Activated T-cell treated with anti-CD3 and anti-CD28 coated beads for 48 hours (primary cell): ENCODE data around the gene ACACA.
"Not testable (repeated sequence)": the region's sequence is repeated elsewhere in the genome, so short reads cannot be mapped to it uniquely, and the experiment has no call there.

Experiments used
- DNase-seq: peaks from one replicate; pipeline ENCODE4 v3.0.0-alpha.2; 2020; ENCODE audit warnings: low read depth

The ACACA gene

DNA sequence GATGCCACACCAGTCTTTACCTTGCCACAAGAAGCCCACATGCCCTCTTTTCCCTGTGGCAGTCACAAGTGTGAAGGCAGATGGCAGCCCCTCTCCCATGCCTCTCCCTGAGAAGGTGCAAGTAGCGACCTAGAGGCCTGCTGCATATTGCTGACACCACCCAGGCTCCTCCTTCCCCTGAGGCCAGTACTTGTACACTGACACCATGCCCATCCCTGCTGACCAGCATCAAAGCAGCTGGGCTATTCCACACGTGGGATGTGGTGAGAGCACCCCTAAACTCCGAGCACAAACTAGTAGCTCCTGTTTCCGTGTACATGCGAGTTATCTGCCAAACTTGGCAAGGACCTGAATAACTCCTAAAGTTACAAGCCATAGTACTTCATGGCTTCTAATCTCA lies 308.5 kb downstream of the ACACA start:
- no peak for DNase-seq

DNA sequence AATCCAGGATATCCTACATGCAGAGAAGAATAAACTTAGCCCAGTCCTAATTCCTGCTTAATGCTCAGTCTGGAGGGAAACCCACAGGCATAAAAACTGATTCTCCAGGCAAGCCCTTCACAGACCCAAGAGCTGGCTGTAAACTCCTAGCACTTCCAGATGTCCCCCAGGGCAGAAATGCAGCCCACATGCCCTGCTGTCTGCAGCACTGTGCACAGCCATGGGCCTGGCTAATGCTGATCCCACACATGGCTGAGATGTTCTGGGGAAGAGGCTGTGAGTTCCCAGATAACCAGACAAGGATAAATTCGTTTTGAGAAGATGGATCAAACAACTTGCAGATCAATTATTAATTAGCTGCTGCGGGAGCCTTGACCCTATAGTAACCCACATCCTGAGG lies 309.5 kb downstream of the ACACA start:
- no peak for DNase-seq

DNA sequence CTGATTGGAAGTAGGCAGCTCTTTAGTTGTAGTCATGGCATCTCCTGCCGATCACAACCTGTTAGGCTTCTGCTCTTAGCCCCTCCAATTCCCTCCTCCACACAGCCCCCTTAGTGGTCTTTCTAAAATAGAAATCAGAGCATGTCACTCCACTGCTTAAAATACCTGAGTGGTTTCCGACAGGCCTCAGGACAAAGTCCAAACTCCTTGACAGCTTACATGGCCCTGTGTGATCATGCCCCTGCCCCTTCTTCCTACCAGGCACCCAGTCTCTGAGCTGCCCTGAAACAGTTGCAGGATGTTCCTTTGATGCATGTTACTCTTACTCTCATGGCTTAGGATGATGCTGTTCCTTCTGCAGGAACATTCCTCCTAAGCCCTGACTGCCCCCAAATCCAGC lies 310.6 kb downstream of the ACACA start:
- DNase-seq: no peak

DNA sequence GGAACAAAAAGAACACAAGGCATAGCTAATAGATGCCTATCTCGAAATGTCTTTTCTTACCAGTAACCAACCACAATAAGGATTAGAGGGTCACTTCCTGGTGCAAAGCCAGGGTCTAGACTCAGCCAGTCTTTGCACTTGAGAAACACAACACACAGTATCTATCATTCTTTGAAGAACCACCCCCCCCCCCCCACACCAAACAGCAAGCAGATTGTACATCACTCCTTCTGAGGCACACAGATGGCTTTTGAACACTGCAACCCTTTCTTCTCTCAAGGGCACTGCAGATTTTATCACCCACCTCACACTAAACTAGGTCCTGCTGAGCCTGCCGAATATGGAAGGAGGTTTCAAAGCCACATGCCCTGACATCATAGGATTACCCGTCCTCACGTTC lies 312.2 kb downstream of the ACACA start:
- DNase-seq: no peak

DNA sequence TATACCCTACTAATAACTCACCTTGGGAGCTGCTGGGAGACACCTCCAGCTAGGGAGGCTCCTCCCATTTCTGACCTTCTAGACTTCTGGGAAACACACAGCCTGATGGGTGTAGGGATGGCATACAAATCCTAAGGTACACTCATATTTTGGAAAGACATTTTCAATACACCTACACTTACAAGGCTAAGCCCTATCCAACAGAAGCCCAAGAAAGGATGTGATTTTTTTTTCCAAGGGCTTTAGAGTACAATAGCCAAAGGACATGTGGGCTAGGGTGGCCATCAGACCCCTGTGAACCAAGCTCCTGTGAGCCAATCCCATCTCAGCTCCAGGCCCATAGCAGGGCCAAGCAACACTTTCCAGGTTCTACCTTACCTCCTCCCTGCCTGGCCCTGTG lies 313.9 kb downstream of the ACACA start:
- DNase-seq: no peak

DNA sequence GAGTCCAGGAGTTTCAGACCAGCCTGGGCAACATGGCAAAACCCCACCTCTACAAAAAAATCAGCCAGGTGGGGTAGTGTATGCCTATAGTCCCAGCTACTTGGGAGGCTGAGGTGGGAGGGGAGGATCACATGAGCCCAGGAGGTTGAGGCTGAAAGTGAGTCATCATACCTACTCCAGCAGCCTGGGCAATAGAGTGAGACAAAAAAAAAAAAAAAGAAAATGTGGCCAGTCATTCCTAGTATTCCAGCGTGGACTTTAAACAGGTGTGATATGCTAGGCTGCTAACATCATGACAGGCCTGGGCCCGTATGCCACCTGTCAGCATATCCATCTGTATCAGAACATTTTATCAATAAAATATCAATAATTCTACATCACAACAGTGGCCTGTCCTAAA lies 314.6 kb downstream of the ACACA start:
- DNase-seq: no peak

DNA sequence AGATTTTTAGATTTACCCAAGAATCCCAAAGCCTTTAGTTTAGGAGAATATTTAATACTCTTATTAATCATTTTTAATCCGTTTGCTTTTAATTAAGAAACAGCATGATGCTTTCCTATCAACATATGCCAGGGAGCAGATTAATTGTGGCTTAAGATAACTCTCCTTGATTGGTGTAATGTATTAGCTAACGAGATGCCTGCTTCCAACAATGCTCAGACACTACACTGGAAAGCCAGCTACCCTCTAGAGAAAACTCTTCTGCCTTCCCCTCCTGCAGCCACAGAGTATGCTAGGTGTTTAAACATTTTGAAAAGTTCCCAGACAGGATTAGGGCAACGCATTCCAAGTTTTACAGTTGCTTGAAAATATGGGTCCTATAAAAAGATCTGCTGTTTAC lies 315.7 kb downstream of the ACACA start:
- no peak for DNase-seq

DNA sequence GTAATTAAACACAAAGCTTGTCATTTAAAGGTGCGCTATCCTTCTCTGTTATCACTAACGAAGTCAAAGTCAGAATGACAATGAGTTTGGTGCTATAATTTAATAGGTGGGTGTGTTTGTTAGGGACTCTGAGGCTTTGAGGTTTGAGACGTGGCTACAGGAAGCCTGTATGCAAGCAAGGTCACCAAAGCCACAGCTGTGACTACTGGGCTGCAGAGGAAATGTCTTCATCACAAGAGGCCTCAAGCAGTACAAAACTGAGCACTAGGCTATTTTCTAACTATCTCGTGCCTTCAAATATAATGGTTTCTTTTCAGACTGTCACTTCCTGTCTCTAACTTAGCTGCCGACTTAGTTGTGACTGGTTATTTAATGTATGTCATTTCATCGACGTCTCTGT lies 316.7 kb downstream of the ACACA start:
- no peak for DNase-seq

DNA sequence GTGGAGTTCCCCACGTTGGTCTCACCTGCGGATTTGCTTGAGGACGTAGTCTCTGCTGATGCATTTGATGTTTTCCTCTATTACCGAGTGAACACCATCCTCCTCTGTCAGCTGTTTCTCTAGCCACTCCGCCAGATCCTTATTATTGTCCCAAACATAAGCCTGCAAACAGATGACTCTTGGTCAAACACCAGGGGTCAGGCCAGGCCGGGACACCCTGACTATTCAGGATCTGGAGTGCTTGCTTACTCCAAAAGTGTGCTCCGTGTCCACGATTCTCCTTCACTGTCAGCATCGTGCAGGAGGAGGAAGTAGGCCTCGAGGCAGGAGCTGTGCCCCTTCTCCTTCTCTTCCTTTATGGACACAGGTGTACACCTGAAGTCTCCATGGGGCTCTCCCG lies 317.7 kb downstream of the ACACA start:
- DNase-seq: no peak

DNA sequence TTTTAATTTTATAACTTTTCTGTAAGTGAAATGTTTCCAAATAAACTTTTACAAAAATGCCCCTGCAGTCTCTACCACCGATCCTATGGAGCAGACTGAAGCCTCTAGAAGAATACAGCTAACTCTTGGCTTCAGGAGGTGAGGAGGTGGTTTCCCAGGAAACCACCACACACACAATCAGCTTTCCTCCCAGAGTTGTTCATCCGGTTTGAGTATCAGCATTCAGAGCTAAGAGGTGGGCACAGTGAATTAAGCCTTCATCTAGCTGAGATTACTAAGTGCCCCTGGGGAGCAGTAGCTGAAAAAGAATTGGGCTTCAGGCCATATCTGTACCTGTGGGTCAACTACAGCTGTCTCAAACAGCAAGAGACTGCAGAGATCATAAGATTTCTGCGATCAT lies 318.2 kb downstream of the ACACA start:
- no peak for DNase-seq

DNA sequence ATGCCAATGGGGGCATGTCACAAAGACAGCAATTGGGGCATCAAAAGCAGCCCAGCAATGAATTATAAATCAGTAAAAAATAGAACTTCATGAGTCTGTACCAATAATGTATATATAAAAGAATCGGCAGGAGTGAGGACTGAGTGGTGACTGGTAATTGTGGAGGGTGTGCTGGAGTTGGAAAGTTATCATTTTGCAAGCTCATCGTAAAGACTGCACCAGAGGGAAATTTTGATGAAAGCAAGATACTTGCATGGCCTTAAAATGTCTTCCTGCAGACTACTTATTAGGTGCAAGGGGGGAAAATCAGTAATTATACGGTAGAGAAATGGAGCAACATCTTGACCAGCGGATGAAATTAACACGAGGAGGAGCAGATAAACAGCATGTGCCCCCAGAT lies 319.0 kb downstream of the ACACA start:
- no peak for DNase-seq

DNA sequence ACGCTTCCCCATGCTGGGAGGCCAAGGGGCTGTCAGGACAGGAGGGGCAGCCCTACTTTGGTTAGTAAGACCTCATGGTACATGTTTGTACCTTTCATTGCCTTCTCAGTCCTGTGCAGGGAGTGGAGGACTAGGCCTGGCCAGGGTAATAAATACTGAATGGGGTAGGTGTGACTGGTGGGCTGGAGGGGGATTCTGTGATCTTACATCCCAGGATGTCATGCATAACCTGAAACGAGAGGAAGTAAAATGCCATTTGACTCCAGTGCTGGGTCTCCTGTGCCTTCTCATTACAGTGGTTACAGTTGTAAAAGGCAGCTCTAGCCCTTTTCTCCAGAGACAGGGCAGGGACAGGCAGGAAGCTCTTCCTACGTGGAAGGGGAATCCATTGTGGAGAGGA lies 319.7 kb downstream of the ACACA start:
- no peak for DNase-seq

DNA sequence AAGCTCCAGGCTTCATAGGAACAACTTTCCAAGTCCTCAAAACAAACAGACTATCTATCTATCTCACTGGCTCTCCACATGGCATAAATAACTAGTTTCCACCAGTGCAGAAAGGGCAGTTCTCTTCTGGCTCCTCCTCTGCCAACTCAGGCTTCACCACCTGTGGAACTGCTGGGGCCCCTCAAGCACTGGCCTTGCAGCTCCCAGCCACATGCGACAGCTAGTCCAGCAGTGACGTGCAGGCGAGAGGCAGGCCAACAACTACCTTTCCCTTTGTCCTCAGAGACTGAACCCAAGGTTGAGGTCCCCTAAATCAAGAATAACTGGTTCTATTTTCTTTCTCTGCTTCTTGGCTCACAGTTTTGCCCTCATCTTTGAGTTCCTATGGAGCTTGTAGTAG lies 320.3 kb downstream of the ACACA start:
- no peak for DNase-seq

DNA sequence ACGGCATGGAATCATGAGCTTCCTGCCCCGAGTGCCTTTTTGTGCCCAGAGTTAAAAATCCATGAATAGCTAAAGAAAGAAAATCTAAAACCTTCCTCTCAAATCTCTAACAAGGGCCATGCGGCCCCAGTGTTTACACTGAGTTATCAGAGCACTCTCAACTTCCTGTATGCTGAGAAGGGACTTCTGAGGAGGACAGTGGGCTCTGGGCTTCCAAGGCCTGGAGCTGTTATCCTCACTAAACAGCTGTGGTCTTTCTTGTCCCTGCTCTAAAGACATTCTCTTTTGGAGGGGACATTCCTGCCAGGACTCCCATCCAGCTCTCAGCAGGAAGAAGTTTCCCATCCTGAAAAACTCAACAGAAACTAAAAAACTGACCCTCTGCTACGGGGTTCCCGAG lies 322.3 kb downstream of the ACACA start:
- DNase-seq: no peak

DNA sequence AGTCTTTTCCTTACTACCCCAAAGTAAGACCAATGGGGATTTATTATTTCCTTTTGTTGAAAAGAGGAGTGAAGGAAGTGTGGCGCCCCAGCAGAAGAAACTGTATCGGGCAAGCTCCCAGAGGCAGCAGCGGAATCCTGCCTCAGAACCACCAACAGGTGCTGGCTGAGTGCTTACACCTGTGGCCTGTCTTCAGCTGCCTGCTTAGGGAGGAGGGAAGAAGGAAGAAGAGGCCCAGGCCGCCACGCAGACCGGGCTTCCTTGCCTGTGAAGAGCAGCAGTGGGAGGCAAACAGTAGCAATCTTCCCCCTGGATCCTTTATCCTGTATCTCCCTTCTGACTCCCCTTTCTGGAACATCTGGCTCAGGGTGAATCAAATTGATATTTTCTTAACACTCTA lies 323.2 kb downstream of the ACACA start:
- DNase-seq: no peak

DNA sequence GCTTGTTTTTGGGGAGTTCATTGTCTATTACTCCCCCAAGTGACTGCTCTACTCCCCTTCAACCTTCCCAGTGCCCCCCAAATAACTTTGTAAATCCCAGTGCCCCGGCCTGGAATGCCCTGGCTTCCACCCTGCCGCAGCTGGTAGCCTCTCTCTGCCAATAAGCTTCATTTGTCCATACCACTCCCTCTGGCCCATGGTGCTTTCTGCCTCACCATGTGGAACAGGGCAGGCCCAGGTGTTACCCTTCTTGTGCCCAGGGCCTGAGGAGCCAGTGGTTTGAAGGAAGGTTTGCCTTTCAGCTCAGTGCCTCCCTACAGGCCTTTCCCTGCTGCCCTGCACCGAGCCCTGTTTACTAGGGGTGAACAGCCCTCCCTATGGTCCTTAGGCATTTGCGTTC lies 323.7 kb downstream of the ACACA start:
- DNase-seq: no peak

DNA sequence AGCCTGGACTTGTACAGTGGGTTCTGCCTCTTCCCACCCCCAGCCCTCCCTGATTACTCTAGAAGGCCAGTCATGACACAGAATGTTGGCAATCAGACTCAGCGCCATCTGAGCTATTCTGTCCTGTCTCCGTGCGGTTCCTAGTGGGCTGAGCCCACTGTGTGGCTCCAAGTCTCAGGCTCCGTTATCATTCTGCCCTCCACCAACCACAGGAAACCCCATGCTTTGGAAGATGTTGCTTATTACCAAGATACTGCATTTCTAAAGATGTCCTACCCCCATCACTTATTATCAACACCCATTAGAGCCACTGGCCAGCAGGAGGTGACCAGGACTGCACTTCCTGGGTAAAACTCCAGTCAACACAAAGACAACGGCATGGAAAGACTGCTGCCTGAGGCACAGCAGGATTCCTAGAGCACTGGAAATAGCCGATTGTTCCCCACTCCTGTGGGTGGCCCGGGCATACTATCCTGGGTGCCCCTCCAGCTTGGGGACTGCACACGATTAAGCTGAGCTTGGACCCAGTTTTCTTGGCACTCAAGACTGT lies 324.2 kb downstream of the ACACA start:
- no peak for DNase-seq

DNA sequence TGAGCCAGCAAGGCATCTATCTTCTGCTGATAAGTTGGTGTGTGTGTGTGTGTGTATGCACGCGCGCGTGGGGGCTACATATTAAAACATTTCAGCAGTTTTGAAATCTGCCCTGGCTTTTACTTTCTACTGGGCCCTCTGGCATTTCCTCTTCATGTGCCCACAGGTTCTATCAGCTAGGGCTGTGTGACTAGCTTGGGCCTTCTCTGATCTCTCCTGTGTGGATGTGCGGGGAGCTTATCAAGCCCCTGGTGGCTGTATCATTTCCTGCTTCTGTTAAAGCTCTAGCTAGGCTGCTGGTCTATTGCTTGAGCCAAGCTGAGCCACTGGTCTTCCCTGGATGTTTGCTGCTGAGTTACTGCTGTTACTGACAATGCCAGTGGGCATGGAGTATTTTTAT lies 325.3 kb downstream of the ACACA start:
- no peak for DNase-seq

DNA sequence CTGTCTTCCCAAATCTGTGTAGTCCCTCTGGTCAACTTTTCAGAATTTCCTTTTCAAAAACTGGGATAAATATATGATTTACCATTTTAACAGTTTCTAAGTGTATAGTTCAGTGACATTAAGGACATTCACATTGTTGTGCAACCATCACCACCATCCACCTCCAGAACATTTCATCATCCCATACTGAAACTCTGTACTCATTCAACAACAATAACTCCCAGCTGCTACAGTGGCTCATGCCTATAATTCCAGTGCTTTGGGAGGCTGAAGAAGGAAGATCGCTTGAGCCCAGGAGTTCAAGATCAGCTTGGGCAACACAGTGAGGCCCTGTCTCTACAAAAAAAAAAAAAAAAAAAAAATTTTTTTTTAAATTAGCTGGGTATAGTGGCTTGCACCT lies 326.9 kb downstream of the ACACA start:
- no peak for DNase-seq

DNA sequence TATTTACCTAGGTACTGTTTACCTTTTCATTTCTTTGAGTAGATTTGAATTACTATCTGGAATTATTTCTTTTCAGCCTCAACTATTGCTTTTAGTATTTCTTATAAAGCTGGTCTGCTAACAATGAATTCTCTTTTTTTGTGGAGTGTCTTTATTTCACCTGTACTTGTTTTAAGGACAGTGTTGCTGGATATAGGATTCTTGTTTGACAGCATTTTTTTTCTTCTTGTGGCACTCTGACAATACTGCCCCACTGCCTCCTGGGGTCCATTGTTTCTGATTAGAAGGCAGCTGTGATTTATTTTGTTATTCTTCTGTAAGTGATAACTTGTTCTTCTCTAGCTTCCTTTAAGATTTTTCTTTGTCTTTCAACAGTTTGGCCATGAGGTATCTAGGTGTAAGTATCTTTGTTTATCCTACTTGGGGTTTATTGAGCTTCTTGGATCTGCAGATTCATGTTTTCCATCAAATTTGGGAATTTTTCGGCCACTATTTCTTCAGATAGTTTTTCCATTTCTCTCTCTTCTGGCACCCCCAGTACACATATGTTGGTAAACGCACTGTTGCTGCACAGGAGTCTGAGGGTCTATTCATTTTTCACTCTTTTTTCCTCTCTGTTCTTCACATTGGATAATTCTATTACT lies 327.4 kb downstream of the ACACA start:
- DNase-seq: no peak

DNA sequence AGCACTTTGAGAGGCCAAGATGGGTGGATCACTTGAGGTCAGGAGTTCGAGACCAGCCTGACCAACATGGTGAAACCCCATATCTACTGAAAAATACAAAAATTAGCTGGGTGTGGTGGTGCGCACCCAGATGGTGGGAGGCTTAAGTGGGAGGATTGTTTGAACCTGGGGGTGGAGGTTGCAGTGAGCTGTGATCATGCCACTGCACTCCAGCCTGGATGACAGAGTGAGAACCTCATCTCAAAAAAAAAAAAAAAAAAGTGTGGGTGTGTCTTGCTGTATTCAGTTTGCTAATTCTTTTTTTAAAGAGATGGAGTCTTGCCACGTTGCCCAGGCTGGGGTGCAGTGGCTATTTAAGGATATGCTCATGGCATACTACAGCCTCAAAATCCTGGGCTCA lies 333.2 kb downstream of the ACACA start:
- not testable (repeated sequence) for DNase-seq

DNA sequence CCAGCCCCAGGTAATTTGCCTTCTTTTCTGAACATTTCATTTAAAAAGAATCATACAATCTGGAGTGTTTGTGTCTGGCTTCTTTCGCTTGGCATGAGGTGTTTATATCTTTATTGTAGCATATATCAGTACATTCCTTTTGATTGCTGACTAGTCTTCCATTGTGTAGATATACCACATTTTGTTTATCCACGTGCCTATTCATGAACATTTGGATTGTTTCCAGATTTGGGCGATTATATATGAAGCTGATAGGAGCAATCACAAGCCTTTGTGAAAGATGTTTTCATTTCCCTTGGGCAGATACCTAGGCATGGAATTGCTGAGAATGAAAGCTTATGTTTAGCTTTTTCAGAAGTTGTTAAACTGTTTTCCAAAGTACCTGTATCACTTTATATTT lies 337.5 kb downstream of the ACACA start:
- no peak for DNase-seq

DNA sequence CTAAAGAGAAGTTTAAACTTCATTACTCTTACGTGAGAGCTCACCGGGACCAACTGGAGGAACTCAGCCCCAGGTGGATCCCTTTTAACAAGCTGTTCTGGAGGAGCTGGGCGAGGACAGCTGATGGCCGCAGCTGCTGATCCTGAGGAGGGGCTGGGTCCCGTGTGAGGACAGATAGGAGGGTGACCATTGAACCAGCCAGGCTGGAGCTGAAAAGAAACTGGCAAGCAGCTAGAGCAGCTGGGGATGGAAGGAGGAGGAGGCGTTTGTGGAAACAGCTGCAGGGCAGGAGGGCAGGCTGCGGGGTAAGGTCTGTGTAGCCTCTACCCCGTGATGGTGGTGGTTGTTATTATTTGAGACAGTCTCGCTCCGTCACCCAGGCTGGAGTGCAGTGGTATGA lies 338.4 kb downstream of the ACACA start:
- DNase-seq: no peak

DNA sequence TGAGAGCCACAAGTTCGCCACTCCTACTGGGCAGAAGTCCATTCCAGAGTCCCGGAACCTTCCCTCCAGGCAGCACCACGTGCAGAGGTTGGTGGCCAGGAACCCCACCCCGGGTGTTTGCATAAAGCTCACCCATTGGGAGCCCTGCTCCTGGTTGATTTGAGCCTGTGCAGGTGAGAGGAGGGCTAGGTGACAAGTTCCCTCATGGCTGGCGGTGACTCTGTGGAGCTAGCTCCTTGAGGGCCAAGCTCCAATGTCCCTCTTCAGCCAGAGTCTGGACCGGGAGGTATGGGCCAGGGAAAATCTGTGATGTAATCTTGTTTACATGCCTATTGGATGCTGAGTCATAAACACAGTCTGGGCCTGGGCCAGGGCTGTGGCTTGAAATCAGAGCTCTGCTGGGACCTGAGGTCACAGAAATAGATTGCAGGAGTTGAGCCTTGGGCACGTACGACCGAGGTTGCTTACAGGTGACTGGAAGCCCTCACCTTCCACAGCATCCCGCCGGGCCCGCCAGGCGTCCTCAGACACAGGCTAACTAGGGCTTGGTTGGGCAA lies 339.0 kb downstream of the ACACA start:
- no peak for DNase-seq
